ENCODE data around the gene PIGR. TPM values are rescaled to one million over a fixed set of nuclear protein-coding genes. Genes with fewer than 3 reads are reported as not detected.

Gene PIGR, protein sequence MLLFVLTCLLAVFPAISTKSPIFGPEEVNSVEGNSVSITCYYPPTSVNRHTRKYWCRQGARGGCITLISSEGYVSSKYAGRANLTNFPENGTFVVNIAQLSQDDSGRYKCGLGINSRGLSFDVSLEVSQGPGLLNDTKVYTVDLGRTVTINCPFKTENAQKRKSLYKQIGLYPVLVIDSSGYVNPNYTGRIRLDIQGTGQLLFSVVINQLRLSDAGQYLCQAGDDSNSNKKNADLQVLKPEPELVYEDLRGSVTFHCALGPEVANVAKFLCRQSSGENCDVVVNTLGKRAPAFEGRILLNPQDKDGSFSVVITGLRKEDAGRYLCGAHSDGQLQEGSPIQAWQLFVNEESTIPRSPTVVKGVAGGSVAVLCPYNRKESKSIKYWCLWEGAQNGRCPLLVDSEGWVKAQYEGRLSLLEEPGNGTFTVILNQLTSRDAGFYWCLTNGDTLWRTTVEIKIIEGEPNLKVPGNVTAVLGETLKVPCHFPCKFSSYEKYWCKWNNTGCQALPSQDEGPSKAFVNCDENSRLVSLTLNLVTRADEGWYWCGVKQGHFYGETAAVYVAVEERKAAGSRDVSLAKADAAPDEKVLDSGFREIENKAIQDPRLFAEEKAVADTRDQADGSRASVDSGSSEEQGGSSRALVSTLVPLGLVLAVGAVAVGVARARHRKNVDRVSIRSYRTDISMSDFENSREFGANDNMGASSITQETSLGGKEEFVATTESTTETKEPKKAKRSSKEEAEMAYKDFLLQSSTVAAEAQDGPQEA
- polyA plus RNA-seq (ENCODE audit: insufficient read length) = not detected

DNA sequence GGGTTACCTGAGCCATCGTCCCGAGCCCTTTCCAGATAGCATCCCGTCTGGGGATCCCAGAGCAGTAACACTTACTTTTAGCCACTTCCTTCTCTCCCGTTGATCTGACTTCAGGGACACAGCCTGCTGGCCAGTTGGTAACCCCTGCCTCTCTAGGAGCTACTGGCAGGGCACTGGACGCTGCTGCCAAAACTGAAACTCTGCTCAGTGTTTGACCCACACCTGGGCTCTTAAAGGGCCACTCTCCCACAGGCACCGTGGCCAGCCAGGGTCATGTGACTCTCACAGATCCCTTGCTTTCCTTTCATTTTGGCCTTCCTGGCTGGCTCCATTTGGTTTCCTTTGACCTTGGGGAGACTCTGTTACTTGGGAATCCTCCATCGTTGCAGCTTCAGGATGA is at the start of gene PIGR:
TSS of gene PIGR (minus strand) at position 206 of the 400 bp plus-strand sequence. CDS start 5,935 bp downstream, outside the sequence.
- DNase-seq (ENCODE audit: low read depth) = no peak

DNA sequence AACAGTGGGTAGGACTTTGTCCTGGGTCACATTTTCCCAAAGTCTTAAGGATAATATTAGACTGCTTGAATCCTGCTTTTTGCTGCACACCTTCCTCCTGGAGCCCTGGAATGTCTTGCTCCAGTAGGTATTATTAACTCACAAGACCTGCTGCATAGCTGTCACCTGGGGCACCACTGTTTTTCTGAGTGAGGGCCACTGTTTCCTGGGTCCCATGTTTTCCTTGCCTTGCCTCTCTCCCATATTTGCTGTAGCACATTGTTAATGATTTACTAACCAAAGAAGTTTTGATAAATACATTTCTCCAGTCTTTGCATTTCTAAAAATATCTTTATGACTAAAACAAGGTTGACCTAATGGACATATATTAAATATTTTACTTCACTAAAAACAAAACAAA is 46.5 kb upstream of the PIGR start:
- no peak for DNase-seq (ENCODE audit: low read depth)

DNA sequence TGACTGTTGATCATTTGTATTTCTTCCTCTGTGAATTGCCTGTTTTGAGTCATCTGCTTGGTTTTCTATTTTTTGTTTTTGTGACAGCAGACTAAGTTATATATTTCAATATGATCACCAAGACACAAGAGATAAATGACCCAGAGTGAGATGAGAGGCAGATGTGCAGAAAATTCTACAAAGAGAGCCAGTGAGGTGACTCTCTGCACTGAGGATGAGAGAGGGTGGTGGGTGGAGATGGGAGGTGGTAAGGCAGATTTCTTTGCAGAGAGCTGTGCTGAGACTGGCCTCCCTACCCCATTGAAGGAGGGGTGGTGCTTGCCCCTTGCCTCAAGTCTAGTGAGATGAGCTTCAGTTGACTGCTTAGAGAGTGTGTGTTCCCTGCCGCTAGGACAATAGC is 41.6 kb upstream of the PIGR start:
- no peak for DNase-seq (ENCODE audit: low read depth)

DNA sequence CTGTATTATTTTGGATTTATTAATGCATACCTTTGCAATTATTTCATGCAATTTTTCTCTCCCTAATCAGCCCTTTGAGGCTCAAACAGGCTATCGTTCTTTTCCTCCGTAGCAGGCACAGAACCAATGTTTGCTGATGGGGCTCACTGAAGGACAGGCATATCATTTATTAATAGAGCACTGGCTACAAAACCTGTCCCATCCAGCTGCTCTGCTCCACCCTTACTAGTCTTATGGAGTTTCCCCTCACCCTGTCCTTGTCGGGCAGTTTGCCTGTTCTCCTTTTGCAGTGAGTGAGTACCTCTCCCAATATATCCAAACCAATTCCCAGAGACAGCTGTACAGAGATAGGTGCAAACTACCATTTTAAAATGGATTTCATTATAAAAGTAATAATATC is 40.6 kb upstream of the PIGR start:
- no peak for DNase-seq (ENCODE audit: low read depth)

DNA sequence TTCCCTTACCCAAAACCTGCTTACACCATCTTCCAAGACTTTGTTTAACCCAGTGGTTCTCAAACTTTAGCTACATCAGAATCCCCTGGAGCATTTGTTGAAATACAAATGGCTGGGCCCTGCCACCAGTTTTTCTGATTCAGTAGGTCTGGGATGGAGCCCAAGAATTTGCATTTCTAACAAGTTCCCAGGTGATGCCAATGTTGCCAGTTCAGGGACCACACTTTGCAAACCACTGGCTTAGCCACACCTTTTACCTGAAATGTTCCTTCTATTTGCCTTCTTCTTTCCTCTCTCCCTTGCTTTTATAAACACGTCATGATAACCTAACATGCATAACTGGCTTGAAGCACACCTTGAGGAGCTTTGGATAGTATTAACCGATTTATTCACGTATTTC is 40.1 kb upstream of the PIGR start:
- DNase-seq (ENCODE audit: low read depth) = no peak

DNA sequence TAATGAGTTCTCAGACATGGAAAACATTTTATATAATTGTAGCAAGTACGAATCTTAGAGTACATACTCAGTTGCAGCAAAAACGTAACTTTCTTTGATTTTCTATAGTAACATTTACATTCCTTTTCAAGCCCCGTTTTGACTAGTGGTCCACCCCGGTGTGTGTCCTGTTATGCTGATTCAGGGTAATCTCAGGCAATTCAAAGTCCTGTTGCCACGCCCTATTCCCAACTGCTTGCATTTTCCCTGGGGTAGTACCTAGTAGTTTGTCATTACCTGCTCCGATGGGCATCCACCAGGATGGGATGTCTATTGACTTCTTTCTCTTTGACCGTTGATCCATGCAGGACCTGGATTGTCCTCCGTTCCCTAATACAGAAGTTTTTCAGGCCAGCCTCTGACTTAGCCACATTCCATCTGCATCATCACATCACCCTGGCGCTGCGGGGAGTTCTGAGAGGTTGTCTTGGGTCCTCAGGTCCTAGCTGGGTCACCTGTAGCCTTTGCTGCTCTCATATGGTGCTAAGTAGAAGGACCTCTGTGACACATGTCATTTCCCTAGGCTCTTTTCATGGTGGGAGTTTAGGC is 39.0 kb upstream of the PIGR start:
- no peak for DNase-seq (ENCODE audit: low read depth)

DNA sequence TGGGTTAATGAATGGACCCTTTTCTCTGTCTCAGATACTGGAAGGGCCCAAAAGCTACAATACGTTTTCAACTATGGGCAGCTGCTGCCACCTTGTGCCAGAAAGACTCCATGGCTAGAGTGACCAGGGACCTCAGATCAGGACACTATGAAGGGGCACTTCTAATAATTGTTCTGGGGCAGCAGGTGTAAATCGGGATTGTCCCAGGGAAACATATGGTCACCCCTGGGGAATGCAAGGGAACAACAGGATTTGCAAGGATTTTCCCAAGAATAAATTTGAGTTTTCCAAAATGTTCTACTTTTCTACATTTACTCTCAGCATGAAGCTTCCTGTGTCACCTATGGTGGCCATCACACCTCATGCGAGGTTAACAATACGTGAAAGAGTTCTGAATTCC is 36.0 kb upstream of the PIGR start:
- no peak for DNase-seq (ENCODE audit: low read depth)

DNA sequence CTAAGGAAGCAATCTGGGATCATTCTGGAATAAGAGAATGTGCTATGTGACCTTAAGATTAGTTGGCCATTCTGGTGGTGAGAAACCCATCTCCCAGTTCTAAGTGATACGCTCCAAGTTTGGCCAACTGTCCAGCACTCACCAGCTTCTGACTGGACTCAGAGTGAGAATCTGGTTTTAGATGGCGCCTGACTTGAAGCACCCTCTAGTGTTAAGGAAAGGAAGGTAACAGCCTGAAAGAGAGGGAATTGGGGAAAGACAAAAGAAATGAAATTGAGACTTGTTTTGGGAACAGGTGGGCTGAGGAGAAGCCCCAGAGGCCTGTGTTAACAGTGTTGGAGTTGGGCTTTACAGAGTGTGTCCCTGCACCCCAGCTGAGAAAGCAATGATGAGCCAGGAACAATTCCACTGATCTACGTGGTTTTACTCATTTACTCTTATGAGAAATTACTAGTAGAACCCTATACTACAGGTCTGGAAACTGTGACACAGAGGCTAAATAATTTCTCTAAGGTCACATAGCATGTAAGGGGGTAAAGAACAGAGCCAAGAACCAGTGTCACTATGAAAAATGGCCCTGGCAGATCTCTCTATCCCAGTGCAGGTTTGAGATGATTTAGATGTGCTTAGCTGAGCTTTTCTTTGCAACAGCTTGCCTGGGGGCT is 33.2 kb upstream of the PIGR start:
- DNase-seq (ENCODE audit: low read depth) = no peak

DNA sequence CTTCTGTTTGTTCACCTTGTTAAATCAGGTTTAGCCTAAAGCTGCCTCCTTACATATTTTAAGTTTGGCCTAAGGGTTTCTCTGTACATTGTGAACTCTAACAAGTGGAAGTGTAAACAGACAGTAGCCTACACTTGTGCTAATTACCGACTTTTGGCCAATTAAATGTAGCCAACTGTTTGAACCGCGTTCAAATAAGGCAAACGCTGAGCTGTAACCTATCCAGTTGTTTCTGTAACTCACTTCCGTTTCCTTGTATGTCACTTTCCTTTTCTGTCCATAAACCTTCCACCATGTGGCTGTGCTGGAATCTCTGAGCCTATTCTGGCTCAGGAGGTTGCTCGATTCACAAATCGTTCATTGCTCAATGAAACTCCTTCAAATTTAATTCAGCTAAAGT is 32.0 kb upstream of the PIGR start:
- DNase-seq (ENCODE audit: low read depth) = no peak

DNA sequence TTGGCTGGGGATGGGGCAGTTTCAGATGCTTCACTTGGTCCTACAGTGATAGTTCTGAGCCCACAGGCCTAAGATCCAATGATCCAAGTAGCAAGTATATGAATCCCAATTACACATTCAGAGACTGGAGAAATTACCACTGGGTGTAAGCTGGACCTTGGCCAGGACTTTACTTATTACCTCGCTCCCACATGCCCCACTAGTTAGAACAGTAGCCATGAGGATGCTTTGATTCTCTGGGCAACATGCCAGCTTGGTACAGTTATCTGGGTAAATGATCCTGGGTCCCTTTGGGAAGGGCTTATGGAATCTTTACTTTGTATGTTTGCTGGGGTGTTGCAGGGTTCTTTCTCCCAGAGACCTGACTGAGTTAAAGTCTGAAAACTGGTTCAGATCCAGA is 29.0 kb upstream of the PIGR start:
- no peak for DNase-seq (ENCODE audit: low read depth)

DNA sequence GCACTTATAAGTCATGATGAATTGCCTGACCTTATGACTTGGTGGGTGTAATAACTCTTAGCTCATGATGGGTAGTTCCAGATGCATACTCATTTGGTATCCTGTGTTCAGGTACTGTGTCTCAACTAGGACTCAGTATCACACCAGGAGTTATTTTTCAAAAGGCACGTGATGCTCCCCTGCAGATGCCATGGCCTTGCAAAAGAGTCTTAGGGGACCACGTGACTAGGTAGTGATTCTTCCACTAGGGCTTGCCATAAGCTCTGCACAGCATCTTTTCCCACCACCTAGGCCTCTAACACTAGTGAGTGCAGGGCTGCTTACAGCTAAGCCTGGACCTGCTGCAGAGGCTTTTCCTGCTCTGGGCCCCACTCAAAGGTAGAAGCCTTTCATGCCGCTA is 27.9 kb upstream of the PIGR start:
- no peak for DNase-seq (ENCODE audit: low read depth)

DNA sequence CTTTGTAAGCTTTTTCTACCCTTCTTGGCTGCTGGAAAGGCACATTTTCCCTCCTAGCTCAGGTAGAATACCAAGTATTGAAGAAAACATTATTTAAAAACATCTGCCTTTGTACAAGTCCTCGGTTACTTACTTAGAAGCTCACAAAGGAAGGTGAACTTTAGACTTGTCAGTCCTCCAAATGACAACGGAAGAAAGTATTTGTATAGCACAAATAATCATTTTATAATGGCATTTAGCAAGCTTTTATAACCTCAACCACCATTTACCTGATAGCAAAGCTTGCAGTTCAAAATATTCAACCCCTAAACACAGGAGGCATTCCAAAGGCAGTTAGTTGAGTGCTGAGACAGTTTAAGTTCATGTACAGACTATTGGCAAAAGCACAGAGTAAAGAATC is 26.5 kb upstream of the PIGR start:
- no peak for DNase-seq (ENCODE audit: low read depth)

DNA sequence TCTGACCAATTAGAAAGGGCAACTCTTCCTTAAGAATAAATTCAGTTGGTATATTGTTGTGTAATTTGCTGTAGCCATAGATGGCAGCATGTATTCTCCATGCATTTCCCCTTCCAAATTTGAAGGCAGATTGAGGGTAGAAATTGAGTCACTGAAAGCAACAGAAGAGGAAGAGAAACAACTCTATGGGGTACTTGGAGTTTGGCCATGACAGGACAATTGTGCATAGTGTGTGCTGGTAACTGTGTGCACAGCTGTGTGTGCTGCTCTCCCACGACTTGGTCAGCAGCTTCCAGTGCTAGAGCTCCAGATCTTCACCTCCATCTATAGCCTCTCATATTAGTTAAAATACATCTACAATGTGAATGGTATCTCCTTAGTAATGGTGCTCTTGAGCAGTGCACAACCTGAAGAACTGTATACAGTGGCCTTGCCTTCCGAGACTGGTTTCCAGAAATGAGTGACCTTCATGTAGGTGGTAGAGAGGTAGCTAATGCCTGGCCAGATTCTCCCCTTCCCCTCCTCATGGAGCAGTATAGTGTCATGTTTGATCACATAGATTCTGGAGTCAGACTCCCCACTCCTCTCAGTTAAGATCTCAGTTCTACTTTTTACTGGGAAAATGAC is 24.9 kb upstream of the PIGR start:
- no peak for DNase-seq (ENCODE audit: low read depth)

DNA sequence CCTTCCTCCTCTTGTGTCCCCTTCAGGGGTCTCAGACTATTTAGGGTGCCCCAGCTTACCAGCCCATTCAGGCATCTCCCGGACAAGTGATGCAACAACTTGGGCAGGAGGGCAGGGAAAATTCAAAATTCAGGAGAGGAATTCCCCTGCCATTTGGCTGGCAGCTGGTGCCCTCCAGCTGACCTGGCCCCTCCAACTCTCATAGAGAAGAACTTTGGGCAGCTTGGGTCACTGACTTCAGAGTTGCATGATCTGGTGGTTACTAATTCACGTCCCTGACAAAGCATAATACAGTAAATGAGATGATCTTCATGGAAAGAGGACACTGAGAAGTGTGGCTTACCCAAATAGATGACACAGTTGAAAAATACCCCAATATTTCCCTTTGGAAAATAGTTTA is 24.2 kb upstream of the PIGR start, which contains the start of gene FCAMR:
TSS of gene FCAMR (minus strand) at position 15 of the 400 bp plus-strand sequence. CDS start 335 bp downstream, outside the sequence.
- DNase-seq (ENCODE audit: low read depth) = no peak

DNA sequence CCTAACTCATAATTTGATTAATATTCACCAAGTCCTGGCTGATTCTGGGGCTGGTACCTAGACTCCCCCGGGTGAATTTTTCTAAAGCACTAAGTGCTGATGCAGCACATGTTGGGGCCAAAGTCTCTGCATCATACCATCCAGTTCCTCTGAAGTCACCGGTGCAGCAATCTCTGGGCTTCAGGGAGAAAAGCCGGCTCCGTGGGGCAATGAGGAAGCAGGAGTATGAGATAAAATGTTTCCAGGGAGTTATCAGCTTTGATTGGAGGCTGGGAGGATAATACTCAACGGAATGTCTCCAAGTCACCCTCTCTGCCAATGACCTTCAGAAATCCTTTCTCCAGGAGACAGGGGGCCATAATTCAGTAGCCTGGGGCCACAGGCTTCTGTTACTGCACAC is 22.8 kb upstream of the PIGR start:
- no peak for DNase-seq (ENCODE audit: low read depth)

DNA sequence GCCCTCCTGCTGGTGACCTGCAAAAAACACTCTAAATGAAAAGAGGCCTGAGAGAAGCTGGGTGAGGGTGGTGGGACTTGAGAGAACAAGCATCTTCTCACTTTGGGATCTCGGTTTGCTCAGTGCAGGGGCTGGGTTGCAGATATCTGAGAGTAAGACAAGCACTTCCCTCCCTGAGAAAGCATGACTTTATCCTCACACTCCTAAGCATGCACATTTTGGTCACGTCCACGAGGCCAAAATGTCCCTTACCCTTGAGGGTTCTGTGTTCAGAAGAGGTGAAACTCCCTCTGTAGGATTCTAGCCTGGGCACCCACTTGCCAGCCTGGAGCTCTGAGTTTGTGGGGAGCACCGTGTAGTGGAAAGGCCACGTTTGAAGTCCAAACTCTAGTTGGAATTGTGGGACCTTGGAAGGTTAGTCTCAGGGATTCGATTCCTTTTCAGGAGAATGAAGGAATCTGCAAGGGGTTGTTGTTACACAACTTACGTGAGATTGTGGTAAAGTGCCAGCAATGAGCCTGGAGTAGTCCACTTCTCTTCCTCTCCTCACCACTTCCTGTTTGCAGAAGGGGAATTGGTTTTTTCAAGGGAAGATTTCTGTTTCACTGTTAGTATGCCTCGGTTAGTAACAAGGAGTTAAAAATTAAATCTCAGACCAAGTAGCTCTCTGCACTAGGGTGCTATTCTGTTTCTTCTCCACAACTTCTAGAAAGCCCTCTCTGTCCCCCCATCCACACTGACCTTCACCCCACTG is 21.0 kb upstream of the PIGR start:
- DNase-seq (ENCODE audit: low read depth) = no peak

DNA sequence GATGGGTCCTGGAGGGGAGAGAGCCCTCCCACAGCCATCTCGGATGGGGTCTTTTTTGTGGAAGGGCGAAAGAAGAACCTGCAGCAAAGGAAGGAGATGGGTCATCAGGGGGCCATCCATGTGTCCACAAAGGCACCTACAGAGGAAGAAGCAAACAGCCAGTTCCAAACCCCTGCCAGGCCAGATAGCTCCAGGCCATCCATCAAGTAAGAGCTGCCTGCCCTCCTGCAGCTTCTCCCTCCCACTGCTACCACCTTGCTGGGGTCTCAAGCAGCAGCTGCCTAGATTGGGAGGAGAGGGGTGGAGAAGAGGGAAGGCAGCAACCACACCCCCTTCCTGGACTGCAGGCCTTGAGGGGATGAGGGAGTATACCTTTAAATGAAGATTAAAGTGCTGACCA is 19.5 kb upstream of the PIGR start:
- DNase-seq (ENCODE audit: low read depth) = no peak

DNA sequence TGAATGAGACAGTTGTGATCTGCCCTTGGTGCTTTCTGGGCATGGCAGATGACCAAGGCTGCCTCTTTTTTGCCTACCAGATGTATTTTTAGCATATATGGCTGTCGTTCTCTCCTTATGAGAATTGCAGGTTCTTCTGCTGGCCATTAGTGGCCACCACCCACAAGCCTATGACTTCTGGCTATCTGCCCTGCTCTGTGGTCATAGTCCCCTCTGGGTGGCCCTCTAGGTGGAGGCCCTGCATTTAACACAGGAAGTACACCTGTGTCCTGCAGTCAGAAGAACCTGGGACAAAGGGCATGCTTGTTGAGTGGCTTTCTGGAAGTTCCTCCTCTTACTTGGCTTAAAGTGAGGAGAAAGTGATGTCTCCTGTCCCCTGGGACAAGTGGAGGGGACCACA is 17.5 kb upstream of the PIGR start:
- DNase-seq (ENCODE audit: low read depth) = no peak

DNA sequence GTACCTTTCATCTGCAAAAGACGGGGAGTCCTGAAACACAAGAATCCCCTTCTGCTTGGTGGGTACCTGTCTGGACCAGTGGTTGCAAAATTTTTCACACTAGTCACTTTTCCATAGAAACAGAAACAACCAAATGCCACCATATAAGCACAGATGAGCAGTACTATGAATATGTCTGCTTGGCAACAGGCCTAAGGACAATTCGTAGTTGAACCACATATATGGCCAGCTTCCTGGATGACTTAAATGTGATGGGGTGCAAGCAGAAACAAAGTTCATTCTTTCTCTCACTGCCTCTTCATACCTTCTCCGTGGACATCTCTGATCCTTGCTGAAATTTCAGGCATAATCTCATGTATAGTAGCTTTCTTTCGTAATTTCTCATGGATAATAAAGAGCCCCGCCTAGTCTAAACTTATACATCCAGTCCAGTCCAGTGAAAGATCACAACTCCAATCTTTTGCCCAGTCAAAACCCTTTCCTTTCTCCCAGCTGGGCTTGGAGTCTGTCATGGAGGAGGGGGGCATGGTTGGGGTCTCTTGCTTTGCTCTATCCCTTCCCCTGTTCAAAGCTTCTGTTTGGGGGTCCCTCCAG is 16.9 kb upstream of the PIGR start:
- no peak for DNase-seq (ENCODE audit: low read depth)

DNA sequence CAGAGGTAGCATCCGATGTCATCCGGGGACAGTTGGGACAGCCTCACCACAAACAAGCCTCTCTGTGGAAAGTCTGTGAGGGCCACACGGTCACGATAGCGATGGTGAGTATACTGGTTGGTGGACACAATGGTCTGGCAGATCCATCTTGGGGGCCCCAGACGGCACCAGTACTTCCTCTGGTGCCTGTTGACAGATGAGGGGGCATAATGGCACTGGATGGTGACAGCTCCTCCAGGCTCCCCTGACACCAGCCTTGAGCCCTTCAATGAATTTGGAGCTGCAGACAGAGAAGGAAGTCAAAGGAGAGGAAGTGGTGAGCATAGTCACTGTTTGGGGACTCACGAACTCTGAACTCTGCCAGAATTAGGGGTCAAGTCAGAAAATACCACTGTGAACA is 16.0 kb upstream of the PIGR start:
- no peak for DNase-seq (ENCODE audit: low read depth)

DNA sequence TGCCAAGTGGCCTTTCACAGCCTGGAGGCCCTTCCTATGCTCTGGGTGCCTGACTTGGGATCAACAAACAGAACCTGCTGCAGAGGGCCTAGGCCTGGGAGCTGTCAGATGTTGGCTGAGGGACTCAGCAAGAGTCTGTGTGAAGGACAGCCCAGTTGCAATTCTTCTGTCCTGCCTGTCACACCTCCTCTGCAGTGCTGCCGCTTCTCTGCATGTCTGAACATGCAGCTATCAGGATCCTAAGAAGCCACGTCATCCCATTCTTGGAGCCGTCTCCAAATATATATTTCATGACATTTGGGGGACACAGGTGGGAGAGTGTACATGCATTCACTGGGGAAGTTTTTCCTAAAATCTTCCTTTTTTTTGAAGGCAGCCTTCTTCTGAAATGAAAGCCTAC is 15.4 kb upstream of the PIGR start:
- DNase-seq (ENCODE audit: low read depth) = no peak

Measured in forelimb muscle (tissue), 1 donor.